HepG2 (cell line): ENCODE results near the gene OR10H1. TPM values are rescaled to one million over a fixed set of nuclear protein-coding genes. Genes with fewer than 3 reads are reported as not detected.

Experiments used
- AHDC1 ChIP-seq: sonication (generic); formaldehyde crosslinking; IDR thresholded peaks from 2 replicates; pipeline ENCODE4 v1.5.1; 2020; ENCODE audit warnings: mild to moderate bottlenecking, missing genetic modification reagents, borderline replicate concordance
- KMT2A ChIP-seq: sonication (generic); formaldehyde crosslinking; IDR thresholded peaks from 2 replicates; pipeline ENCODE4 v1.4.0; 2020; ENCODE audit warnings: missing genetic modification reagents
- MAX ChIP-seq: IDR thresholded peaks from 2 replicates; pipeline ENCODE4 v1.6.1; 2012; ENCODE audit warnings: inconsistent platforms
- NAIF1 ChIP-seq: sonication (generic); formaldehyde crosslinking; IDR thresholded peaks from 2 replicates; pipeline ENCODE4 v1.5.0; 2020; ENCODE audit warnings: mild to moderate bottlenecking, missing genetic modification reagents, borderline replicate concordance
- PHF5A ChIP-seq: IDR thresholded peaks from one replicate; pipeline ENCODE4 v1.6.1; 2018; ENCODE audit warnings: low read depth, missing genetic modification reagents; ENCODE audit not compliant: unreplicated experiment
- UBTF ChIP-seq: sonication (generic); formaldehyde crosslinking; IDR thresholded peaks from 2 replicates; pipeline ENCODE4 v1.4.0; 2020; ENCODE audit warnings: mild to moderate bottlenecking, missing genetic modification reagents
- ZFP36L2 ChIP-seq: sonication (generic); formaldehyde crosslinking; IDR thresholded peaks from 2 replicates; pipeline ENCODE4 v1.4.0; 2020; ENCODE audit warnings: missing genetic modification reagents
- ZMAT5 ChIP-seq: sonication (generic); formaldehyde crosslinking; IDR thresholded peaks from 2 replicates; pipeline ENCODE4 v1.5.0; 2020; ENCODE audit warnings: mild to moderate bottlenecking, low read depth, missing genetic modification reagents, borderline replicate concordance
- ZMYM3 ChIP-seq: sonication (generic); formaldehyde crosslinking; IDR thresholded peaks from 2 replicates; pipeline ENCODE4 v1.5.1; 2020; ENCODE audit warnings: mild to moderate bottlenecking, missing genetic modification reagents
- ZNF292 ChIP-seq: sonication (generic); formaldehyde crosslinking; IDR thresholded peaks from 2 replicates; pipeline ENCODE4 v1.8.1; 2022; ENCODE audit warnings: mild to moderate bottlenecking, low read depth, missing genetic modification reagents, borderline replicate concordance
- ZNF33B ChIP-seq: sonication (generic); formaldehyde crosslinking; IDR thresholded peaks from 2 replicates; pipeline ENCODE4 v1.5.1; 2020; ENCODE audit warnings: mild to moderate bottlenecking, missing genetic modification reagents
- ZNF605 ChIP-seq: sonication (generic); formaldehyde crosslinking; IDR thresholded peaks from 2 replicates; pipeline ENCODE4 v1.8.0; 2022; ENCODE audit warnings: mild to moderate bottlenecking, missing genetic modification reagents
- polyA plus RNA-seq, 8 experiments: library from polyadenylated mRNA; depleted of rRNA in 3 of 8; stranded (reverse) in 7 of 8; unstranded in 1 of 8; fragments of >200 nt; fragmentation: Illumina TruSeq in 4 of 8; extraction: Trizol in 4 of 8; gene quantifications; 2 replicates each; pipeline versions ENCODE4 v1.2.1 to v1.2.3, GENCODE V29; 2011 to 2016; ENCODE audit warnings: low read depth in 4 of 8, missing spikeins in 1 of 8, mixed read lengths in 1 of 8; ENCODE audit not compliant: insufficient read depth in 1 of 8
- total RNA-seq, 5 experiments: library from RNA; depleted of rRNA; stranded (reverse); fragments of >200 nt; fragmentation: Illumina TruSeq; extraction: Trizol; gene quantifications; 2 replicates each; pipeline ENCODE4 v1.2.3, GENCODE V29; 2016; ENCODE audit warnings: low read depth in 1 of 5
- TF ChIP-seq, protein P1 (sequence below): sonication (generic); formaldehyde crosslinking; IDR thresholded peaks from 2 replicates; pipeline ENCODE4 v1.4.0; 2020; ENCODE audit warnings: missing genetic modification reagents
- TF ChIP-seq, protein P2 (sequence below): sonication (generic); formaldehyde crosslinking; IDR thresholded peaks from 2 replicates; pipeline ENCODE4 v1.4.0; 2020; ENCODE audit warnings: missing genetic modification reagents

OR10H1 gene
- total and polyA plus RNA-seq, 2 of the 13 experiments (the other 11 are each of a cell fraction or from before 2014, with no cell fraction given): not detected

DNA sequence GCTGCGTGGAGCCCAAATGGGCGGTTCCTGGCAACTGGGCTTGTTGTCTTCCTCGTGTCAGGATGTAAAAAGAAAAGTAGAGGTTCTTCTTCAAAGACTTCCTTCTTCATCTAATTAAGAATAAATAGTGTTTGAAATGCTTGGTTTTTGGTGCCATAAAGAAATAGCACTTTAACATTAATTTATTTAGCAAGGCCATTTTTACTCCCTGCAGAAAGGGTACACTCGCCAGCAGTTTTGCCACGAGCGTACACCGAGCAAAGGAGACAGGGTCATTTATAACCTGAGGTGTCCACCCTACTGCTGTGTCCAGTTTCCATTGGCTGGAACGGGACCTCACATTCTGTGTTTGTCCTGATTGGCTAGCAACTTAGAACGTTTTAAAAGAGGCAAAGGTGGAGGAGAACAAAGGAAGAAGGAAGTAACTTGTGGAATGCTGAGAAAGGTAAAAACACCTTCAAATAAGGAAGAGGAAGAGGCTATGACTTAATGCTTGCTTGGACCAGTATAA, 21.8 kb upstream of the OR10H1 start (continued):
- TF ChIP-seq ZNF605 (CRISPR knock-in tag): no peak
- no peak for TF ChIP-seq ZNF33B (CRISPR knock-in tag)
- TF ChIP-seq PHF5A (CRISPR knock-in tag): no peak
- peak; percentile 33; the same call in 1 of the 2 replicates for TF ChIP-seq AHDC1 (CRISPR knock-in tag)
- TF ChIP-seq, protein P1, sequence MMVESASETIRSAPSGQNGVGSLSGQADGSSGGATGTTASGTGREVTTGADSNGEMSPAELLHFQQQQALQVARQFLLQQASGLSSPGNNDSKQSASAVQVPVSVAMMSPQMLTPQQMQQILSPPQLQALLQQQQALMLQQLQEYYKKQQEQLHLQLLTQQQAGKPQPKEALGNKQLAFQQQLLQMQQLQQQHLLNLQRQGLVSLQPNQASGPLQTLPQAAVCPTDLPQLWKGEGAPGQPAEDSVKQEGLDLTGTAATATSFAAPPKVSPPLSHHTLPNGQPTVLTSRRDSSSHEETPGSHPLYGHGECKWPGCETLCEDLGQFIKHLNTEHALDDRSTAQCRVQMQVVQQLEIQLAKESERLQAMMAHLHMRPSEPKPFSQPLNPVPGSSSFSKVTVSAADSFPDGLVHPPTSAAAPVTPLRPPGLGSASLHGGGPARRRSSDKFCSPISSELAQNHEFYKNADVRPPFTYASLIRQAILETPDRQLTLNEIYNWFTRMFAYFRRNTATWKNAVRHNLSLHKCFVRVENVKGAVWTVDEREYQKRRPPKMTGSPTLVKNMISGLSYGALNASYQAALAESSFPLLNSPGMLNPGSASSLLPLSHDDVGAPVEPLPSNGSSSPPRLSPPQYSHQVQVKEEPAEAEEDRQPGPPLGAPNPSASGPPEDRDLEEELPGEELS: no peak
- TF ChIP-seq, protein P2, sequence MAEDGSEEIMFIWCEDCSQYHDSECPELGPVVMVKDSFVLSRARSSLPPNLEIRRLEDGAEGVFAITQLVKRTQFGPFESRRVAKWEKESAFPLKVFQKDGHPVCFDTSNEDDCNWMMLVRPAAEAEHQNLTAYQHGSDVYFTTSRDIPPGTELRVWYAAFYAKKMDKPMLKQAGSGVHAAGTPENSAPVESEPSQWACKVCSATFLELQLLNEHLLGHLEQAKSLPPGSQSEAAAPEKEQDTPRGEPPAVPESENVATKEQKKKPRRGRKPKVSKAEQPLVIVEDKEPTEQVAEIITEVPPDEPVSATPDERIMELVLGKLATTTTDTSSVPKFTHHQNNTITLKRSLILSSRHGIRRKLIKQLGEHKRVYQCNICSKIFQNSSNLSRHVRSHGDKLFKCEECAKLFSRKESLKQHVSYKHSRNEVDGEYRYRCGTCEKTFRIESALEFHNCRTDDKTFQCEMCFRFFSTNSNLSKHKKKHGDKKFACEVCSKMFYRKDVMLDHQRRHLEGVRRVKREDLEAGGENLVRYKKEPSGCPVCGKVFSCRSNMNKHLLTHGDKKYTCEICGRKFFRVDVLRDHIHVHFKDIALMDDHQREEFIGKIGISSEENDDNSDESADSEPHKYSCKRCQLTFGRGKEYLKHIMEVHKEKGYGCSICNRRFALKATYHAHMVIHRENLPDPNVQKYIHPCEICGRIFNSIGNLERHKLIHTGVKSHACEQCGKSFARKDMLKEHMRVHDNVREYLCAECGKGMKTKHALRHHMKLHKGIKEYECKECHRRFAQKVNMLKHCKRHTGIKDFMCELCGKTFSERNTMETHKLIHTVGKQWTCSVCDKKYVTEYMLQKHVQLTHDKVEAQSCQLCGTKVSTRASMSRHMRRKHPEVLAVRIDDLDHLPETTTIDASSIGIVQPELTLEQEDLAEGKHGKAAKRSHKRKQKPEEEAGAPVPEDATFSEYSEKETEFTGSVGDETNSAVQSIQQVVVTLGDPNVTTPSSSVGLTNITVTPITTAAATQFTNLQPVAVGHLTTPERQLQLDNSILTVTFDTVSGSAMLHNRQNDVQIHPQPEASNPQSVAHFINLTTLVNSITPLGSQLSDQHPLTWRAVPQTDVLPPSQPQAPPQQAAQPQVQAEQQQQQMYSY (CRISPR knock-in tag): no peak
- no peak for TF ChIP-seq UBTF (CRISPR knock-in tag)
- no peak for TF ChIP-seq ZMYM3 (CRISPR knock-in tag)
- no peak for TF ChIP-seq KMT2A
- no peak for TF ChIP-seq ZMAT5 (CRISPR knock-in tag)
- TF ChIP-seq MAX: no peak; the same call in 1 of the 2 replicates
- no peak for TF ChIP-seq NAIF1 (CRISPR knock-in tag)
- no peak for TF ChIP-seq ZNF292 (CRISPR knock-in tag)
- TF ChIP-seq ZFP36L2 (CRISPR knock-in tag): no peak
